ENCODE results near the gene SH3BGR. TPM values are rescaled to one million over a fixed set of nuclear protein-coding genes. Genes with fewer than 3 reads are reported as not detected.

Gene SH3BGR
- total RNA-seq, 1 donor from 2014 or later = 12.4 TPM

GRCh38 chr21:39552856-39553255, 101.1 kb downstream of the SH3BGR start:
- DNase-seq = no peak

- DNase-seq = no peak
Observed at GRCh38 chr21:39553331-39553730, 101.6 kb downstream of the SH3BGR start.

GRCh38 chr21:39555911-39556590, 104.3 kb downstream of the SH3BGR start:
- DNase-seq = no peak

- no peak for DNase-seq
Observed at GRCh38 chr21:39559511-39559910, 107.7 kb downstream of the SH3BGR start.

- DNase-seq = no peak
Observed at GRCh38 chr21:39561140-39561539, 109.4 kb downstream of the SH3BGR start.

GRCh38 chr21:39562791-39563770, 111.3 kb downstream of the SH3BGR start:
- no peak for DNase-seq

GRCh38 chr21:39564200-39564599, 112.4 kb downstream of the SH3BGR start:
- no peak for DNase-seq

Small RNA genes lying within 50 kb of the gene (small RNA-seq; reads per million reads assigned to genes)
- gene MIR6508 (ENCODE audit: low replicate concordance) = 0.12 reads per million

Other genes starting within 250 kb of the SH3BGR start
- 112 TPM for gene BRWD1, start 138.3 kb upstream of the SH3BGR start, total RNA-seq
- 154 TPM for gene HMGN1, start 102.9 kb upstream of the SH3BGR start, total RNA-seq
- 0.89 TPM for gene LCA5L, start 6.2 kb upstream of the SH3BGR start, total RNA-seq
- 0.20 TPM for gene B3GALT5, start 161.0 kb downstream of the SH3BGR start, total RNA-seq

Data from skin of body (tissue), 3 donors.